RPMI7951 (cell line): ENCODE measurements around the gene PAGE4. TPM values are rescaled to one million over a fixed set of nuclear protein-coding genes. Genes with fewer than 3 reads are reported as not detected.
A peak's percentile ranks its signal among the peaks of the same experiment; 100 is the strongest.

Experiments used
- DNase-seq: peaks from one replicate; pipeline ENCODE4 v3.0.0-alpha.2; 2012; ENCODE audit warnings: low read depth
- total RNA-seq: library from RNA; depleted of rRNA; stranded (reverse); fragments of >200 nt; shearing (Covaris generic); gene quantifications from 2 replicates; pipeline ENCODE4 v1.2.3, GENCODE V29; 2014; rRNA removed

Gene PAGE4, protein sequence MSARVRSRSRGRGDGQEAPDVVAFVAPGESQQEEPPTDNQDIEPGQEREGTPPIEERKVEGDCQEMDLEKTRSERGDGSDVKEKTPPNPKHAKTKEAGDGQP
- total RNA-seq: not detected in 2 replicates

GRCh38 chrX:49829016-49829415 is at the start of gene PAGE4:
Gene PAGE4 (plus strand): TSS chrX:49829303. CDS start chrX:49830429, 1,126 bp downstream.
- no peak for DNase-seq

DNA sequence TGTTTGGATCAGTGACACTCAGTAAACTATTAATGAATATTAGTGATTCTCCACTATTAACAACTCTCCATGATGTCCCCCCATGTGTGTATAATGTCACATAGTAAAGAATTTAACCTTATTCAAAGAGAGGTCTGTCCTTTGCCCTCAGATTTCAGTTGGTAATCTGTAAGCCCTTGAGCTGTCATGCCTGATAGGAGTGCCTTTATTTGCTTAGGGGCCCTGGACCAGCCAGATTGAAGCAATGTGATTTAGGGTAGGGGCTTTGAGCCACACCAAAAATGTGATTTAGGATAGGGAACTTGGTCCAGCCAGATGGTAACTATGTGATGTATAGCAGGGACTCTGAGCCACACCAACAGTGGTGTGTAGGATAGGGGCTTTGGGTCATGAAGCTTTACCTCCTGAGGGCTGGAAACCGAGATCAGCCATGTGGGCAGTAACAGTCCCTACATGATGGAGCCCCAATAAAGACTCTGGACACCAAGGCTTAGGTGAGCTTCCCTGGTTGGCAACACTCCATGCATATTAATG is 44.3 kb upstream of the PAGE4 start:
- no peak for DNase-seq

- no peak for DNase-seq
Measured at GRCh38 chrX:49792376-49792775, 36.7 kb upstream of the PAGE4 start.

DNA sequence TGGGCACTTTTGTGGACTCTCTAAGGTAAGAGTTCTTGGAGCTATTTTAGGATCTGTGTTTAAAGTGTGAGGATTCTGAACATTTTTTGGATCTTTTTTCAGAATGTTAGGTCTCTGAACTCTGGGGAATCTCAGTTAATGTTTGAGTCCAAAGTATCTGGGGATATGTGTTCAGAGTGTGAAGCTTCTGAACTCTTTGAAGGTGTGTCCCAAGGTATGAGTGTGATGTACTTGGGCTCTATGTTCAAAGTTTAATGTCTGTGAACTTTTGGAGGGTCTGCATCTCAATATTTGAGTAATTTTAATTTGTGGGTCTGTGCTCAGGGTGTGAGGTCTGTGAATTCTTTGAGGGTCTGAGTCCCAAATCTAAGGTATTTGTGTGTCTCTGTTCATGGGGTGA is 35.4 kb upstream of the PAGE4 start:
- DNase-seq: no peak

DNA sequence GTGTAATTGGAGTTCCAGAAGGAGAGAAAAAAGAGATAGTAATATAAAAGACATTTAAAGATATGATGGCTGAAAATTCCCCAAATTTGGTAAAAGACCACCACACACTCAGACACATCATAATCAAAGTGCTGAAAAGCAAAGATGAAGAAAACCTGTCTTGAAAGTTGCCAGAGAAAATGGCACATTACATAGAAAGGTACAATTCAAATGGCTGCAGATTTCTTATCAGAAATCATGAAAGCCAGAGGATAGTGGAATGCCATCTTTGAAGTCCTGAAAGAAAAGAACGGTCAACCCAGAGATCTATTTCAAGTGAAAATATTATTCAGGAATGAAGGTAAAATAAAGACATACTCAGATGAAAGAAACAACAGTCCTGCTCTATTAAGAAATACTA is 29.3 kb upstream of the PAGE4 start:
- DNase-seq: no peak

GRCh38 chrX:49809891-49810632 is 19.0 kb upstream of the PAGE4 start:
- DNase-seq: no peak

GRCh38 chrX:49812177-49812576 is 16.9 kb upstream of the PAGE4 start:
- DNase-seq: no peak

GRCh38 chrX:49816435-49816834 is 12.7 kb upstream of the PAGE4 start:
- no peak for DNase-seq

GRCh38 chrX:49838374-49838773 is 9.3 kb downstream of the PAGE4 start:
- DNase-seq: peak; percentile 44

- peak; percentile 87 for DNase-seq
Measured at GRCh38 chrX:49840679-49841078, 11.6 kb downstream of the PAGE4 start.

DNA sequence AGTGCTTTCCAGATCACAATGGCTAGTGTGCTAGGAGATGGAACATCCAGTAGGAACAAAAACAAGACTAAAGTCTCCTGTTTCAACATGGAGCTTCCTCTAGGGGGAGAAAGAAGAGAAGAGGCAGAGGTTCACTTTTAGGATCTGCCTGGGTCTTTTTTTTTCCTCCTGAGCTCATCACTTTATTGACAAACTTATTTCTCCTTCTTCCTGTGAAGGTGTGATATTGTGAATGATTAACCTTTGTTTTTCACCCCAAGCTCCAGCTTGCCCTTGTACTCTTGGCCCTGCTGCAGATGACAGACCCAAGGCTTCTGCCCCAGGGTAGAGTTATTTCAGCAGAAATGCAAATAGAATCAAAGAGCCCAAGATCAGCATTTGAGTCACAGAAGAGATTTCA is 13.5 kb downstream of the PAGE4 start:
- peak; percentile 4 for DNase-seq

- no peak for DNase-seq
Measured at GRCh38 chrX:49844611-49845010, 15.5 kb downstream of the PAGE4 start.

DNA sequence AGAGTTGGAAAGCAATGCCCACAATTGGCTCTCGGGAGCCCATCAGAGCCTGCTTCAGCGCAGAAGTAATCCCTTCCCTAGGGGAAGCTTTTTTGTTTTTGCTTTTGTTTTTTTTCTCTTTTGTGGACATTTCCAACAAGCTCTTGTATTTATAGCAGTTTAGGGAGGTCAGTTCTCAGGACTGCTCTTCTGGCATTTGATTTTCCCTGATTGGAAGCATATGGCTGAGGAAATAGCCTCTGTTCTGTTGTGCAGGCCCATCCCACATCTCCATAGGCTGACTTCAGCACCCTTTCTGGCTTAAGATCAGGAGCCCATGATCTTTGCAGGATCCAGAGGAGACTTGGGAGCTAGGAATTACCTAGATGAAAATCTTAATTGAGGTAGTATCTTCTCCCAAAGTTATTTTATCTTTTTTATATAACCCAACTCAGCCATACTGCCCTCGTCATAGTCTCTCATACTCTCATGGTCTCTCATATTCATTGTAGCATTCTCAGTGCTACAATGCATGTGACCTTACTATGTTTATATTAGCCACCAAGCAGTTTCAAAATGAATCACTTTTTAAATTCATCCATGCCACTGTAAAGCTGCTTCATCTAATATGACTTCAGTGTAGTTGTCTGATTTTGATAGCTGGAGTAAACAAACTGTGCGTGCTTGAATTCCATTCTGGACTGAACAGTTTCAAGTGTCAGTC is 16.7 kb downstream of the PAGE4 start:
- no peak for DNase-seq

DNA sequence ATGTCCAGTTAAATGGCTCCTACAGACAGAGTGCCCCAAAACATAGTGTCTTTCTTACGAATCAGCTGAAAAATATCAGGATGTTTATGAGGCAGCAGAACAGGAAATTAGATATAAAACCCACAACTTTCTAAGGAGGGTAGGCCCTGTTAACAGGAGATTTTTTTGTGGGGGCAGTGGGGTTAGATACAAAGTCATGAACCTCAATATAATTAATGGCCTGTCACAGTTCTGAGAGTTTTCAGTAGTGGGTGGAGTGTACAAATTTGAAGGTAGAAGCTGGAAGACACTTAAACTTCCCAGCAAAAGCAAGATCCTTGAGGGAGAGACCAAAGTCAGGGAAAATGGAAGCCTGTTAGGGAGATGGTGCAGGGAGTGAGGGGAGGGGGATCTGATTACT is 17.4 kb downstream of the PAGE4 start:
- no peak for DNase-seq

GRCh38 chrX:49848275-49848674 is 19.2 kb downstream of the PAGE4 start:
- DNase-seq: no peak

DNA sequence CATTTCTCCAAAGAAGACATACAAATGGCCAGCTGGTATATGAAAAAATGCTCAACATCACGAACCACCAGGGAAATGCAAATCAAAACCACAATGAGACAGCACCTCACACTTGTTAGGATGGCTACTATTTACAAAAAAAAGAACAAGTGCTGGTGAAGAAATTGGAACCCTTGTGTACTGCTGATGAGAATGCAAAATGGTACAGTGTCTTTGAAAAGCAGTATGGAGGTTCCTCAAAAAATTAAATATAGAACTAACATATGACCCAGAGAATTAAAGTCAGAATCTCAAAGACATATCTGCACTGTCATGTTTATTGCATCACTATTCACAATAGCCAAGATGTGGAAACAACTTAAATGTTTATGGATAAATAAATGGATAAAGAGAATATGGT is 20.9 kb downstream of the PAGE4 start:
- DNase-seq: no peak

- DNase-seq: no peak
Measured at GRCh38 chrX:49853661-49854060, 24.6 kb downstream of the PAGE4 start.

DNA sequence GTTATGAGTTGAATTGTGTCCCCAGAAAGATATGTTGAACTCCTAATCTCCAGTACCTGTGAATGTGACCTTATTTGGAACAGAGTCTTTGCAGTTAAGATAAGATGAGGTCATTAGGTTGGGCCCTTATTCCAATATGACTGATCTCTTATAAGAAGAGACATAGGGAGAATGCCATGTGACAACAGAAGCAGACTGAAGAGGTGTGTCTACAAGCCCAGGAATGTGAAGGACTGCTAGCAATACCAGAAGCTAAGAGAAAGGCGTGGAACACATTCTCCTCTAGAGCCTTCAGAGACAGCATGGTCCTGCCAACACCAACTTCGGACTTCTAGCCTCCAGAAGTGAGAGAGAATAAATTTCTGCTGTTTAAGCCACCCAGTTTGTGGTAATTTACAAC is 27.7 kb downstream of the PAGE4 start:
- no peak for DNase-seq

- no peak for DNase-seq
Measured at GRCh38 chrX:49858341-49858740, 29.2 kb downstream of the PAGE4 start.

DNA sequence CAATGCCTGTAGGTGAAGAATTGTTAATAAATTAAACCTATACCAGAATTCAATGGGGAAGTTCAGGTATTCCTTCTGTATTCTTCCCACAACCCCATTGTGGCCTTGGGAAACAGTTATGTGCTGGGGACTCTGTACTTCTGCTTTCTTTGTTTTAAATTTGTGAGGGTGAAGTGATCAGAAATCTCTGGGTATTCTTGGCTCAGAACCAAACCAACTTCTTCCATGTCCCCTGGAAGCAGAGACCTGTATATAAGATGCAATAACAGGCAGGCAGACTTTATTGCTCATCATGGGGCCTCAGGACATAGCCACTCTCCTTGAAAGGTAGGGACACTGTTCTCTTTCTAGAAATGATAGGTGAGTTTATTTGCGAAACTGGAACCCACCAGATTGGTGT is 30.4 kb downstream of the PAGE4 start:
- no peak for DNase-seq

DNA sequence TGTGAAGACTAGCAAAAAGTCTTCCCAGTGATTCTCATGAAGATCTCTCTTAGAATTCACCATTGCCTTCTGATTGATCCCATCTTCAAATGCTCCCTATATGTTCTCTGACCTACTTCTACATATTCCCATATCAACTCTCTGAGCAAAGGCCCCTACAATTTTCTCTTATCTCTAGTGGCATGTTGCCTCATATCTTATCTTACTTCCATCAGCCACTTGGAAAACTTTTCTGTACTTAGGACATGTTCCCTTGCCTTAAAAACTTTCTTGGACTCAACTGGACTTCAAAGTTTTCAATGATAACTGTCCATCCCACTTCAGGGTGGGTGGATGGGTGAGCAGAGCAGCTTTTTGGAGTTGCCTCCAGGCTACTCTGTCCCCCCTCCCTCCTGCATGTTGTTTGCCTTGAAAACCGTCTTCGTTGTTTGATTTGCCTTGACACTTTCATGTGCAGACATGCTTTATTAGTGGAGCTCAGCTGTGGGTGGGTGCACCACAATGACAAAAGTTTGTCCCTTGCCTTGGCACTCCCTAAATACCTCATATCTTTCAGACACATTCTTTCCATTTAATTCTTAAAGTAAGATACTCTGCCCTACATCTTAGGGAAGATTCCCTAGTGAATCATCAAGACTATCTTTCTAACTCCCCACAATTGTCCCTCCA is 31.9 kb downstream of the PAGE4 start:
- DNase-seq: no peak

- DNase-seq: no peak
Measured at GRCh38 chrX:49862093-49862492, 33.0 kb downstream of the PAGE4 start.
